HG03342 (cell line): ENCODE measurements around the gene UMPS.

Experiments
- ATAC-seq: cut with Tn5 transposase; IDR thresholded peaks from one replicate; pipeline ENCODE4 v1.9.1; 2021; ENCODE audit warnings: mild to moderate bottlenecking, moderate library complexity; ENCODE audit not compliant: unreplicated experiment

Gene UMPS

DNA sequence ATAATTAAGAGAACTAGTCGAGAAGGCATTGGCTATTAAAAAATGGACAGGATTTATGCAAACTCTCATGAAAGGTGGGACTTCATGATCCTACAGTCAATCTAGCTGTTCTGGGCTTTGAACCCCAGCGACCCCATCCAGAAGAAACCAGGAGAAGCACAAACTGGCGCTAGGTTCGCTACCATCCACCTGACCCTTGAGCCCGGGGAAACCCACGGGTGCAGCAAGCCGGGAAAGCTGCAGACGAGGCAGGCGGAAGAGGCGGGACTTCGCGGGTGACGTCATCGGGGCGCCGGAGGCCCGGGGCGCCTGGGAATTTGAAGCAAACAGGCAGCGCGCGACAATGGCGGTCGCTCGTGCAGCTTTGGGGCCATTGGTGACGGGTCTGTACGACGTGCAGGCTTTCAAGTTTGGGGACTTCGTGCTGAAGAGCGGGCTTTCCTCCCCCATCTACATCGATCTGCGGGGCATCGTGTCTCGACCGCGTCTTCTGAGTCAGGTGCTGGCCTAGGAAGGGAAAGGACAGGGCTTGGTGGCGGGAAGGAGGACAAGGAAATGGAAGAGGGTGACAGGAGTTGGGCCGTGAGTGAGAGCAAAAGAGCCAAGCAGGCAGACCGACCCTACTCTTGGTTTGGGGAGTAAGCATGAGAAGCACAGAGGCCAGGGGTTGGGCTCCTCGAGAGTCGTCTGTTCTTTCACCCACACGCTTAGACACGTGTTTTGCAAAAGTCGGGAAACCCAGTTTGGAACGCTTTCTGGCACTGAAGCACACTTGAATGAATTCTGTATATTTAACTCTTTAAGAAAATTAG is at the start of gene UMPS:
TSS of gene UMPS (plus strand) at position 324 of the 812 bp plus-strand sequence. CDS start at position 344, 20 bp downstream.
- ATAC-seq, result peak; percentile 95

- ATAC-seq, result no peak
Observed at GRCh38 chr3:124680521-124680920, 49.7 kb upstream of the UMPS start.

DNA sequence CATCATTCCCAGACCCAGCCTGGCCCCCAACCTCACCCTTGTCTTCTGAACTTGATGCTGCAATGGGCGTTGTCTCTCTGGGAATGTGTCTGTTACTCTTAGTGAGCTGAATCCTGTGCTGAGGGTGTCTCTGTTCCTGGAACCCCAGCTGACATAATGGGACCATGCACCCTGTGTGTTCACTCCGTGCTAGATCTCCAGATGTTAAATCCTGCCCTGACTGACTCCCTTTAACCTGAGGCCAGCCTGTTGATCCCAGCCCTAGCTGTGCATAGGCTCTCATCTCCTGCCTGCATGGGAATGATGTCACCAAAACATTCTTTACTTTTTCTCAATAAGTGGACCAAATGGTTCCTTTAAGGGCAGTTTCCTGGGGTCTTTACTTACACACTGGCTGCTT is 48.0 kb upstream of the UMPS start:
- ATAC-seq, result no peak

GRCh38 chr3:124684459-124684858 is 45.8 kb upstream of the UMPS start:
- ATAC-seq, result no peak

DNA sequence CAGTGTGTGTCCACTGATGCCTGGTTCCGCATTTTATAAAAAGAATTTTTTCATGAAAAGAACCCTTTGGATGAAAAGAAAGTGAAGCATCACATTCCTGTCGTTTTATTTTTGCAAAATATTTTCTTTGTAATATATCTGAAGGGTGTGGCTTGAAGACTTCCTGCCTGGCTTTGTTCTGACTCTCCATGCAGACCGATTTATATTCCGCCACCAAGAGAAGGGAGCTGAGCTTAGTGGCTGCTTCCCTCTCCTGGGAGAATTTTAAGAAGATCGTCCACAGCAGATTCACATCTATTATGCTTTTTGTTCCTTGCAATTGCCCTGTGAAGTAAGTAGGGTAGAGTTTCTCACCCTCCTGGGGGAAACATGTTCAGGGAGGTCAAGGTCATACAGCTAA is 45.2 kb upstream of the UMPS start:
- no peak for ATAC-seq

- no peak for ATAC-seq
Observed at GRCh38 chr3:124685481-124685880, 44.8 kb upstream of the UMPS start.

DNA sequence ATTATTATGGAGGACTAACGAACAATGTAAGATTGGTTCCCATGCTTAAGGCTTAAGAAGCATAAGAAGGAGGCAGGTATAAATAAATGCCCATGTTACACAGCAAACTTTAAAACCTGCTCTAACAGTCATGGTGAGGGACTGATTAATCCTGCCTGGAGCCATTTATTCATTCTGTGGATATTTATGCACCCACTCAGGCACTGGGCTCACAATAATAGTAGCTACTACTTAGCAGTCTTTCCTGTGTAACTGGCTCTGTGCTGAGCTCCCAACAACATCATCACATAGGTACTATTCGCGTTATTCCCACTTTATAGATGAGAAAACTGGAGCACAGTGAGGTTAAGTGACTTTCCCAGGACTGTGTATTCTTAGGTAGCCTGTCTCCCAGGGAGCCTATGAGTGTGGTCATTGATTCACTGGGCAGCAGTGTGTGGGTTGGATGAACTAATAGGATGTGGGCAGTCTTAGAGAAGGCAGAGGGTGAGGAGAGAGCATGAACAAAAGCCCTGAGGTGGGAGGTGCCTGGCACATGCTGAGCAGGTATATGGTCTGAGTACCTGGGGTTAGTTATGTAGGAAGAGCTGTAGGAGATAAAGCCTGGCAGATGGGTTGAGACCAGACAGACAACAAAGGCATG is 44.1 kb upstream of the UMPS start:
- ATAC-seq, result no peak

DNA sequence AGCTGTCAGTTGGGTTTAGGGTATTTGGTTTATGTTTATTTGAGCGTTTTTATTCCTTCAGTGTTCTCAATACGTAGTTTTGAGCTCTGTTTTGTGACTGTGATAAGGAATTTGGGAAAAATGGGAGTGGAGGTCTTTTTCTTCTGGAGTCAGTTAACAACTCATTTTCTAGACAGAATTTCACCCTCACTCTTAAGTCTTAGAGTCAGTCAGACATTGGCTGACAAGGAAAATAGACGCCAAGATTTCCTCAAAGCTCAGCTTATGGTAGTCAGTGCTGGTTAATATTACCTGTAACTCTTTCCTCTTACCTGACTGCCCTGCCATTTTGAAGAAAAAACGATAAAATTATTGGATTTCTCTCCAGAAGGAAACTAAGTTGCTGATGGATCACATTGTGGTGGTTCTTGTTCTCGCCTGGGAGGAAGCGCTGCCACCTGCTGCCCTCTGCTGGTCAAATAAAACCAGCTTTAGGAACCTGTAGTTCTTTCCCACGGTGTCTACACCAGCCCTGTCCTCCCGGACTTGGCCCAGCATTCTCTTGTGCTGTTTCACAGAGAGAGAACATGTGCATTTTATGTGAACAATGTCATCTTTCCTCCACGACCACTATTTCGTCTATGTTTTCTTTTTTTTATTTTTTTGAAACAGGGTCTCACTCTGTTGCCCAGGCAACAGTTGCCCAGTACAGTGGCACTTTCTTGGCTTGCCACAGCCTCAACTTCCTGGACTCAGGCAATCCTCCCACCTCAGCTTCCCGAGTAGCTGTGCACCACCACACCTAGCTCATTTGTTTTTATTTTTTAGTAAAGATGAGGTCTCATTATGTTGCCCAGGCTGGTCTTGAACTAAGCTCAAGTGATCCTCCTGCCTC is 41.4 kb upstream of the UMPS start:
- ATAC-seq, result no peak

GRCh38 chr3:124691599-124691998 is 38.7 kb upstream of the UMPS start:
- ATAC-seq, result no peak

- ATAC-seq, result no peak
Observed at GRCh38 chr3:124694486-124694885, 35.8 kb upstream of the UMPS start.

DNA sequence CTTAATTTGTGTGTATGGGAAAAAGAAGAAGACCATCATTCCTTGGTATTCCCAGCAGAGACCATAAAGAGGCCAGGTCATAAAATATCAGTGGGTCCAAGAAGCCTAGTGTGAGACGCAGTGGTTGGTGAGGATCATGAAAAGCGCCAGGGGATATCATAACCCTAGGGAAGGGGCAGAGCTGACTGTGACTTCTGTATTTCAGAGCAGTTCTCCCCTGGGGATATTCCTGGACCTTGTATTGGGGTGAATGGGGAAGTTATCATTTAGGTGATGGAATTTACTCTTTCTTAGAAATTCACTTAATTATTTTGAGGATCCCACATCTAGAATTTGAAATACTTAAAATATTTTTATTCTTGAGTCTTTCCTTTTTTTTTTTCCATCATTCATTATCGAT is 34.9 kb upstream of the UMPS start:
- ATAC-seq, result no peak

DNA sequence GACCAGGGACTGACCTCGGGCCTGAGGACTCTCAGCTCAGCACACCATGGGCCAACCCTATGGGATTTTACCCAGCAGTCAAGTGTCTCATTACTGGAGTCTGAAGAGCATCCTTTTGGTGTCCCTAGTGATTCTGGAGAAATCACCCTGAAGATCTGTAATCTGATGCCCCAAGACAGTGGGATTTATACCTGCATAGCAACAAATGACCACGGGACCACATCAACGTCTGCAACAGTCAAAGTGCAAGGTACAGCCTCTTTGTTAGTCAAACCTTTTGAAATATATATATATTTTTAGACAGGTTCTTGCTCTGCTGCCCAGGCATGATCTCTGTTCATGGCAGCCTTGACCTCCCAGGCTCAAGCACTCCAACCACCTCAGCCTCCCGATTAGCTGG is 34.2 kb upstream of the UMPS start:
- ATAC-seq, result no peak

DNA sequence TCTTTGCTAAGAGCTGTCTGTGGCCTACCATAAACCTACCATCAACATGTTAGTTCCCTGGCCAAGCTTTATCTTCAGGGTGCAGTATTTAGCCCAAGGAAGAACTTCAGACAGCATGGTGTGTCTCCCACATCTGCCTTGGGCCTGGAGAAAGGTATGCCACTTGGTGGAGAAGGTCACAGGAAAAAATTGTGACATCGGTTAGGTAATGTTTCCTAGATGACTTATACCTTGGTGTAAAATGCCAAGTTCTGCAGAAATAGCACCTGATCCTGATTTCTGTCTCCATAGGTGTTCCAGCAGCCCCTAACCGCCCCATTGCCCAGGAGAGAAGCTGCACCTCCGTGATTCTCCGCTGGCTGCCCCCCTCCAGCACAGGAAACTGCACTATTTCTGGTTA is 33.0 kb upstream of the UMPS start:
- no peak for ATAC-seq

- ATAC-seq, result no peak
Observed at GRCh38 chr3:124698030-124698770, 32.1 kb upstream of the UMPS start.

DNA sequence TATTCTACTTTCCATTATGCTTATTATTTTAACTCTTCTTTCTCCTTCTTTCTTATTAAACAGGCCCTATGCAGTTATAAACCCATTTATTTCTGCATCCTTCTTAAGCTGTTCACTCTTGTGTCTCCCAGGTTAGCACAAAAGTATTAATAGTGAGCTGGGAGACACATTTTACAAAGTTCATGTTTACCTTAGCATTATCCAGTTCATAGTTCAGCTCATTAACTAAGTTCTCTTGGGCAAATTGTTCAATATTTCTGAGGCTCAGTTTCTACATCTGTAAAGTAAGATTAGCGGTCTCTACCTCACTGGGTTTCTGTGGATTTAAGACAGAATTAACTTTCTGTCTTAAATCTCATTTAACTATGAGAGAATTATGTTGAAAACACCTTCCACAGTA is 31.2 kb upstream of the UMPS start:
- no peak for ATAC-seq

DNA sequence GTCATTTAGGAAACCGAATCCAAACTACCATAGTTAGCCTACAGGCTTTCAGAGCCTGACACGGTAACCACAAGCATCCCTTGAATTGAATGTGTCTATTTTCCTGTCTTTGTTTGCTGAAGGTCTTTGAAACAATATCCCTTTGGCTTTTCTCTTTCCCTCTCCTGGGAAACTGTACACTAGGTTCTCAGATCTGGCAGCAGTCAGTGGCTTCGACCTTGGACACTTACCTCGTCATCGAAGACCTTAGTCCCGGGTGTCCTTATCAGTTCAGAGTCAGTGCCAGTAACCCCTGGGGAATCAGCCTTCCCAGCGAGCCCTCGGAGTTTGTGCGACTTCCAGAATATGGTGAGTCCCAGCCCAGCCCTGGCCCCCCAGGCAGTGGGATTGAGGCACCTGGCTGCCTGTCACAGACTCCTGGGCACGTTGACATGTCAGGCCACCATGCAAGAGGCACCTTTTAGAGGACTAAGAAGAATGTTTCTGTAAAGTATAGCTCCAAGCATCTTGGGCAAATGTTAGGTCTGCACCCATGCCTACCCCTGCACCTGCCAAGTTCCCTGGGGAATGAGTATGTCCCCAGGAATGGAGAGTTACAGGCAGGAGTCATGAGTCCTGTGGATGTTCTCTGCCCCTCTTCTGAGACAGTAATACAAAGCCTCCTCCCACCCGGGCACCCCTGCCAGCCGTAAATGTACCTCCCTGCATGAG is 30.4 kb upstream of the UMPS start:
- no peak for ATAC-seq

DNA sequence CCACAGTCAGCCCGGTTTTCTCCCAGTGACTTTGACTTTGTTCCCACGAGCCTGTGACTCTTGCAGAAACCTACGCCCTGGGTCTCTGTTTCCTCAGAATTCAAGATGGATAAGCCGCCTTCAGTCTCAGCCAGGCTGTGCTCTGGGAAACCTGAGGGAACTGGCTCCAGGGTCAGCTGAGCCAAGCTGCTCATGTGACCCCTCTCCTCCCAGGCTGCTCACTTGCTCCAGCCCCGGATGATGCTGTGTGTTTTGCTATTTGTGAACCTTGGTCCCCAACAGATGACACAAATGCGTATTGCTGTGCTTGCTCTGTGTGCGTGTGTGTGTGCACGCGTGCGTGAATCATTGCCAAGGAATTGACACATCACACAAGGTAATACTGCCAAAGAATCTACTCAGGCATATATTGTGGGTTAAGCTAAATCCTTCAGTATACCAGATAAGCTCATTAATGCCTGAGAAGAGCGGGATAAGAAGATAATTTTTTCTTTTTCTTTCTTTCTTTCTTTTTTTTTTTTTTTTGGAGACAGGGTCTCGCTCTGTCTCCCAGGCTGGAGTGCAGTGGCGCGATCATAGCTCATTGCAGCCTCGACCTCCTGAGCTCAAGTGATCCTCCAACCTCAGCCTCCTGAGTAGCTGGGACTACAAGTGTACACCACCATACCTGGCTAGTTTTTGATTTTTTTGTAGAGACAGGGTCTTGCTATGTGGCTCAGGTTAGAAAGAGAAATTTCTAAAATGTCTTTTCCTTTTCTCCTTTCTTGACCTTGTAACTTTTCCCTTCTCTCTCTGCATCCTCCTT is 29.2 kb upstream of the UMPS start:
- no peak for ATAC-seq

DNA sequence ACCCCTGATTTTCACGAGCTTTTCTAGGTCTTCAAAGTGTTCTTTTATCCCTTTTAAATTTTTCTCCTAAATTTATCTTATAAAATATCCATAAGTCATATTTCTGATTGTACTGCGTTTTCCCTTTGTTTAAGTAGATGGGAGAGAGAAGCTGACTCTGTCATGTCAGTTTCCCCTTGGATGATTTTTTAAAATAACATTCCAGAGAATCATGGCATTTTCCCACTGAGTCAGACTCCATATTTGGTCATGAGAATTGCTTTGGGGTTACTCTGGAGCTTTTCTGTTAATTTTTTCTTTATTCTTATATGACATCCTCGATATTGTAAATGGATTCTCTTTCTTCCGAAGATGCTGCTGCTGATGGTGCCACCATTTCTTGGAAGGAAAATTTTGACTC is 28.6 kb upstream of the UMPS start:
- ATAC-seq, result no peak

GRCh38 chr3:124702950-124703349 is 27.3 kb upstream of the UMPS start:
- ATAC-seq, result no peak
